HepG2 (cell line): ENCODE results near the gene RAET1E. TPM values are rescaled to one million over a fixed set of nuclear protein-coding genes. Genes with fewer than 3 reads are reported as not detected.

Experiments
- ATAC-seq: fragments of 200-7000 bp; cut with Tn5 transposase; 3 replicates; pipeline ENCODE4 v1.9.1; 2020; ENCODE audit warnings: mild to moderate bottlenecking, moderate library complexity
- BruUV-seq: library from RNA; stranded (reverse); fragments of 400-500 nt; replicated peaks from 2 replicates; lab custom pipeline; 2021; lab: Mats Ljungman, UMichigan
- CTCF ChIA-PET: fragments of 300-600 bp; formaldehyde crosslinking; extraction: SDS; loops from one replicate; lab custom pipeline; 2021; ENCODE audit warnings: low total read pairs, inconsistent platforms, low intra/inter-chr PET ratio; lab: Yijun Ruan, JAX
- POLR2A ChIA-PET: fragments of 350-600 bp; sonication (Branson Sonifier 250); formaldehyde crosslinking; loops from one replicate; lab custom pipeline; 2020; ENCODE audit warnings: antibody characterized with exemption, inconsistent platforms; lab: Yijun Ruan, JAX
- DNase-seq: peaks from one replicate; pipeline ENCODE4 v3.0.0-alpha.2; 2015; ENCODE audit warnings: low spot score
- FAIRE-seq: peaks from 3 replicates; lab custom pipeline; 2011; peaks lifted over from hg19 to GRCh38; lab: Jason Lieb, UNC
- H2AFZ ChIP-seq: one replicate; pipeline ENCODE4 v1.6.1; 2011; ENCODE audit warnings: low read length, inconsistent platforms
- H3K27ac ChIP-seq: fragments of 300-600 bp; 3 replicates; pipeline ENCODE4 v1.8.0; 2011; ENCODE audit warnings: mixed run types, mild to moderate bottlenecking, mixed read lengths, low read length, inconsistent platforms; ENCODE audit not compliant: insufficient read depth; ENCODE audit errors: extremely low read length
- H3K27me3 ChIP-seq, 2 experiments: fragments of 200-600 bp in 1 of 2; 2 replicates in 1 of 2; 3 replicates in 1 of 2; pipeline versions ENCODE4 v1.6.0 to v1.8.0; 2011; ENCODE audit warnings: low read length in 2 of 2, mild to moderate bottlenecking in 2 of 2, moderate library complexity in 2 of 2, inconsistent platforms in 1 of 2; ENCODE audit not compliant: insufficient read depth in 2 of 2, control insufficient read depth in 1 of 2
- H3K36me3 ChIP-seq, 2 experiments: fragments of 200-600 bp in 1 of 2; replicated peaks in 1 of 2; 2 replicates in 1 of 2; 3 replicates in 1 of 2; pipeline versions ENCODE4 v1.5.1 to v1.8.0; 2011; ENCODE audit warnings: low read length in 2 of 2, inconsistent platforms in 1 of 2; ENCODE audit not compliant: insufficient read depth in 2 of 2, control insufficient read depth in 1 of 2
- H3K4me1 ChIP-seq: 2 replicates; pipeline ENCODE4 v1.5.1; 2012; ENCODE audit warnings: low read length, inconsistent platforms; ENCODE audit not compliant: insufficient read depth
- H3K4me2 ChIP-seq: 2 replicates; pipeline ENCODE4 v1.6.0; 2011; ENCODE audit warnings: low read depth, low read length, inconsistent platforms
- H3K4me3 ChIP-seq, 3 experiments: fragments of 200-600 bp in 1 of 3; sonication (generic), shearing (Covaris generic) in 1 of 3; replicated peaks in 1 of 3; 2 replicates each; pipeline ENCODE4 v1.5.1; 2011 to 2016; ENCODE audit warnings: low read length in 3 of 3, inconsistent platforms in 2 of 3, low read depth in 2 of 3, mild to moderate bottlenecking in 2 of 3, control low read depth in 1 of 3, mixed read lengths in 1 of 3; ENCODE audit not compliant: insufficient read depth in 1 of 3
- H3K79me2 ChIP-seq: one replicate; pipeline ENCODE4 v1.6.1; 2011; ENCODE audit warnings: low read length, inconsistent platforms; ENCODE audit not compliant: insufficient read depth
- H3K9ac ChIP-seq: 2 replicates; pipeline ENCODE4 v1.6.0; 2011; ENCODE audit warnings: mild to moderate bottlenecking, low read depth, low read length, inconsistent platforms; ENCODE audit not compliant: insufficient read depth
- H3K9me3 ChIP-seq: 2 replicates; pipeline ENCODE4 v1.5.1; 2012; ENCODE audit warnings: mild to moderate bottlenecking, low read length
- H4K20me1 ChIP-seq: 2 replicates; pipeline ENCODE4 v1.6.0; 2011; ENCODE audit warnings: inconsistent platforms, mild to moderate bottlenecking, low read length, moderate library complexity; ENCODE audit not compliant: insufficient read depth
- HMGA1 ChIP-seq: sonication (generic); formaldehyde crosslinking; conservative IDR thresholded peaks from 2 replicates; pipeline ENCODE4 v1.4.0; 2020; ENCODE audit warnings: missing genetic modification reagents
- MTA1 ChIP-seq: sonication (generic); formaldehyde crosslinking; IDR thresholded peaks from 2 replicates; pipeline ENCODE4 v1.4.0; 2020; ENCODE audit warnings: missing genetic modification reagents, mild to moderate bottlenecking, borderline replicate concordance
- MYNN ChIP-seq: sonication (generic); formaldehyde crosslinking; IDR thresholded peaks from 2 replicates; pipeline ENCODE4 v1.4.0; 2020; ENCODE audit warnings: mild to moderate bottlenecking, low read depth, missing genetic modification reagents
- PHF21A ChIP-seq: sonication (generic); formaldehyde crosslinking; IDR thresholded peaks from 2 replicates; pipeline ENCODE4 v1.5.0; 2020; ENCODE audit warnings: mild to moderate bottlenecking, missing genetic modification reagents
- PREB ChIP-seq: sonication (generic); formaldehyde crosslinking; IDR thresholded peaks from 2 replicates; pipeline ENCODE4 v1.4.0; 2020; ENCODE audit warnings: missing genetic modification reagents
- RELA ChIP-seq: sonication (generic); formaldehyde crosslinking; IDR thresholded peaks from 2 replicates; pipeline ENCODE4 v1.4.0; 2020; ENCODE audit warnings: missing genetic modification reagents
- SP1 ChIP-seq, 2 experiments: fragments of 450-650 bp in 1 of 2; sonication (generic) in 1 of 2; formaldehyde crosslinking in 1 of 2; IDR thresholded peaks; 2 replicates each; pipeline versions ENCODE4 v1.4.0 to v1.6.1; 2016 to 2020; ENCODE audit warnings: missing genetic modification reagents in 1 of 2
- TFAP4 ChIP-seq: sonication (generic); IDR thresholded peaks from 2 replicates; pipeline ENCODE4 v1.6.1; 2016; ENCODE audit warnings: low read depth, borderline replicate concordance
- TMF1 ChIP-seq: sonication (generic); formaldehyde crosslinking; IDR thresholded peaks from 2 replicates; pipeline ENCODE4 v1.8.1; 2022; ENCODE audit warnings: low read depth, missing genetic modification reagents
- ZBTB10 ChIP-seq: sonication (generic); formaldehyde crosslinking; IDR thresholded peaks from 2 replicates; pipeline ENCODE4 v1.4.0; 2020; ENCODE audit warnings: missing genetic modification reagents, borderline replicate concordance
- ZFP91 ChIP-seq: sonication (generic); formaldehyde crosslinking; IDR thresholded peaks from 2 replicates; pipeline ENCODE4 v1.9.0; 2022; ENCODE audit warnings: missing genetic modification reagents, mild to moderate bottlenecking, borderline replicate concordance
- ZNF543 ChIP-seq: sonication (generic); formaldehyde crosslinking; IDR thresholded peaks from 2 replicates; pipeline ENCODE4 v1.4.0; 2020; ENCODE audit warnings: mild to moderate bottlenecking, missing genetic modification reagents
- ZNF720 ChIP-seq: sonication (generic); formaldehyde crosslinking; IDR thresholded peaks from 2 replicates; pipeline ENCODE4 v1.4.0; 2020; ENCODE audit warnings: missing genetic modification reagents
- ZNF780A ChIP-seq: sonication (generic); formaldehyde crosslinking; IDR thresholded peaks from 2 replicates; pipeline ENCODE4 v1.8.0; 2022; ENCODE audit warnings: mild to moderate bottlenecking, missing genetic modification reagents, moderate library complexity
- ZNF781 ChIP-seq: sonication (generic); formaldehyde crosslinking; IDR thresholded peaks from 2 replicates; pipeline ENCODE4 v1.5.1; 2020; ENCODE audit warnings: borderline replicate concordance, mild to moderate bottlenecking, missing genetic modification reagents; ENCODE audit errors: not compliant biosample characterization
- WGBS: methylation state at CpG from one replicate; pipeline ENCODE4 v1.1.6; 2017; ENCODE audit warnings: low lambda C conversion rate; 5-methylcytosine and 5-hydroxymethylcytosine counted together
- in situ Hi-C: cut with HindIII; loops from 2 replicates; pipeline ENCODE4 v1.10.0; 2017; ENCODE audit warnings: low pct_unique_long_range_greater_than_20kb; ENCODE audit not compliant: extremely low pct_ligation_motif_present
- intact Hi-C: fragments of 100-400 bp; cut with micrococcal nuclease; formaldehyde crosslinking; loops from one replicate; pipeline ENCODE4 v1.10.0; 2022; ENCODE audit not compliant: unreplicated experiment
- polyA plus RNA-seq, 8 experiments: library from polyadenylated mRNA; depleted of rRNA in 3 of 8; stranded (reverse) in 7 of 8; unstranded in 1 of 8; fragments of >200 nt; fragmentation: Illumina TruSeq in 4 of 8; extraction: Trizol in 4 of 8; gene quantifications; 2 replicates each; pipeline versions ENCODE4 v1.2.1 to v1.2.3, GENCODE V29; 2011 to 2016; ENCODE audit warnings: low read depth in 4 of 8, missing spikeins in 1 of 8, mixed read lengths in 1 of 8; ENCODE audit not compliant: insufficient read depth in 1 of 8
- total RNA-seq, 5 experiments: library from RNA; depleted of rRNA; stranded (reverse); fragments of >200 nt; fragmentation: Illumina TruSeq; extraction: Trizol; gene quantifications; 2 replicates each; pipeline ENCODE4 v1.2.3, GENCODE V29; 2016; ENCODE audit warnings: low read depth in 1 of 5

RAET1E gene
- total and polyA plus RNA-seq, 2 of the 13 experiments (the other 11 are each of a cell fraction or from before 2014, with no cell fraction given): not detected

- TF ChIP-seq ZFP91 (no peak), ZBTB10 (CRISPR knock-in tag) (no peak), ZNF780A (no peak)
Observed at GRCh38 chr6:149935668-149936067, 37.8 kb upstream of the RAET1E start (continued).

GRCh38 chr6:149935246-149935645, 37.3 kb upstream of the RAET1E start:
- Histone ChIP-seq H3K9ac (no peak overlapping the region), H2AFZ (no peak overlapping the region), H3K4me1 (peaks cover 12% of the 10 kb centered on the region), H3K4me2 (no peak overlapping the region), H3K27me3 (peaks cover 13 to 71% of the 10 kb centered on the region in 2 experiments), H3K79me2 (no peaks in the 10 kb centered on the region), H4K20me1 (no peaks in the 10 kb centered on the region), H3K4me3 (no peak overlapping the region), H3K36me3 (no peaks in the 10 kb centered on the region), H3K9me3 (no peaks in the 10 kb centered on the region), H3K27ac (no peak overlapping the region)
- DNase-seq (no peak), FAIRE-seq (no peak), ATAC-seq (no peak)
- in situ Hi-C loops: loop anchor here (5.0 to 10.0 kb wide), 2 partner anchors 72 to 880 kb away; no protein-coding TSS in a partner anchor
- intact Hi-C loops: loop anchor here (10.0 kb wide), 1 partner anchor 880 kb away; no protein-coding TSS in a partner anchor
- POLR2A ChIA-PET: no interaction called here
- BruUV-seq: no TSS peak
- CTCF ChIA-PET: interaction anchor here (4.1 kb wide), 1 partner anchor 82 kb away, joined by 64 read pairs; no protein-coding TSS in a partner anchor
- WGBS: 6% methylated on average over 3 of the region's 4 CpGs
- TF ChIP-seq TMF1 (CRISPR knock-in tag) (no peak), HMGA1 (CRISPR knock-in tag) (no peak), RELA (CRISPR knock-in tag) (no peak), PREB (CRISPR knock-in tag) (no peak), SP1 (IDR thresholded peaks at IDR 0.05) (no peak), SP1 (CRISPR knock-in tag; IDR thresholded peaks at IDR 0.05) (no peak), PHF21A (CRISPR knock-in tag) (no peak), TFAP4 (no peak), ZNF543 (no peak), MTA1 (CRISPR knock-in tag) (no peak), ZNF781 (CRISPR knock-in tag) (no peak), MYNN (CRISPR knock-in tag) (no peak), ZNF720 (CRISPR knock-in tag) (no peak)
